Esophagus muscularis mucosa (tissue), 4 donors: Measurements from ENCODE around the gene CXCL12. TPM values are rescaled to one million over a fixed set of nuclear protein-coding genes. Genes with fewer than 3 reads are reported as not detected.
A peak's percentile ranks its signal among the peaks of the same experiment; 100 is the strongest.

Source experiments
- DNase-seq: peaks from one replicate; pipeline ENCODE4 v3.0.0-alpha.2; 2017; ENCODE audit errors: extremely low spot score
- H3K27ac ChIP-seq, 4 donors: fragments of 200-600 bp; sonication (generic); replicated peaks in 1 of 4; 1 replicate in 3 of 4; 2 replicates in 1 of 4; pipeline ENCODE4 v1.5.1; 2016 to 2019; ENCODE audit warnings: mild to moderate bottlenecking in 1 of 4
- H3K27me3 ChIP-seq, 4 donors: fragments of 200-600 bp; sonication (generic); one replicate each; pipeline versions ENCODE4 v1.5.1 to v1.6.0; 2016 to 2019
- H3K36me3 ChIP-seq, 4 donors: fragments of 200-600 bp; sonication (generic); one replicate each; pipeline ENCODE4 v1.5.1; 2016 to 2019
- H3K4me1 ChIP-seq, 4 donors: fragments of 200-600 bp; sonication (generic); one replicate each; pipeline ENCODE4 v1.5.1; 2016 to 2019
- H3K4me3 ChIP-seq, 4 donors: fragments of 200-600 bp; sonication (generic); 1 replicate in 2 of 4; 2 replicates in 2 of 4; pipeline ENCODE4 v1.5.1; 2016 to 2019; ENCODE audit warnings: mild to moderate bottlenecking in 4 of 4, moderate library complexity in 1 of 4
- H3K9me3 ChIP-seq, 4 donors: fragments of 200-600 bp; sonication (generic); 1 replicate in 3 of 4; 2 replicates in 1 of 4; pipeline ENCODE4 v1.5.1; 2016 to 2019
- CTCF ChIP-seq, 3 experiments: fragments of 200-600 bp in 2 of 3; fragments of 450-650 bp in 1 of 3; sonication (generic) in 2 of 3; IDR thresholded peaks; one replicate each; pipeline ENCODE4 v1.5.1; 2017 to 2019; ENCODE audit warnings: antibody characterized with exemption in 3 of 3, mild to moderate bottlenecking in 2 of 3, moderate library complexity in 1 of 3
- EP300 ChIP-seq: sonication (generic); formaldehyde crosslinking; IDR thresholded peaks from one replicate; pipeline ENCODE4 v1.6.1; 2017; ENCODE audit warnings: antibody characterized with exemption
- POLR2A ChIP-seq: fragments of 450-650 bp; IDR thresholded peaks from one replicate; pipeline ENCODE4 v1.6.1; 2017; ENCODE audit warnings: antibody characterized with exemption, moderate library complexity, mild to moderate bottlenecking, low read depth
- POLR2AphosphoS5 ChIP-seq, 2 donors: sonication (generic); formaldehyde crosslinking; IDR thresholded peaks; one replicate each; pipeline ENCODE4 v1.6.1; 2017; ENCODE audit warnings: antibody characterized with exemption in 2 of 2
- WGBS: methylation state at CpG from one replicate; pipeline ENCODE4 v1.1.5; 2018; 5-methylcytosine and 5-hydroxymethylcytosine counted together
- intact Hi-C: fragments of 100-400 bp; cut with DNase I; formaldehyde crosslinking; loops from one replicate; pipeline ENCODE4 v1.15.1; 2023
- total RNA-seq, 4 donors: library from RNA; depleted of rRNA; stranded (reverse); fragments of >200 nt; gene quantifications; one replicate each; pipeline versions ENCODE4 v1.1.0 to v1.2.1, GENCODE V29; 2016

The CXCL12 gene
- total RNA-seq, 4 donors from 2014 or later: 47.9 to 88.8 (median 51.8) TPM

- no peak for TF ChIP-seq POLR2AphosphoS5 (IDR thresholded peaks at IDR 0.05)
- Histone ChIP-seq H3K27ac (no peak overlapping the region), H3K9me3 (no peaks in the 10 kb centered on the region), H3K27me3 (peaks cover 0 to 6% (median 0%) of the 10 kb centered on the region in 4 donors), H3K4me1 (no peaks in the 10 kb centered on the region), H3K36me3 (no peaks in the 10 kb centered on the region), H3K4me3 (no peak overlapping the region)
- peak; percentile 88 for DNase-seq
- intact Hi-C loops: no loop called here
- WGBS: 79% methylated on average over 3 of the region's 3 CpGs
These were observed 7.5 kb upstream of the CXCL12 start for GRCh38 chr10:44392420-44392819.

- DNase-seq: peak; percentile 78
- TF ChIP-seq POLR2AphosphoS5 (IDR thresholded peaks at IDR 0.05) (no peak), POLR2A (no peak), EP300 (no peak), CTCF (IDR thresholded peaks at IDR 0.05) (no peak)
- intact Hi-C loops: no loop called here
- WGBS: 93% methylated on average over 2 of the region's 2 CpGs
- no peak overlapping the region for H3K4me3 ChIP-seq
- peaks cover 0 to 6% (median 0%) of the 10 kb centered on the region in 4 donors for H3K27me3 ChIP-seq
- no peak overlapping the region for H3K27ac ChIP-seq
- H3K4me1 ChIP-seq: peaks cover 0 to under 1% (median under 1%) of the 10 kb centered on the region in 4 donors
- no peaks in the 10 kb centered on the region for H3K9me3 ChIP-seq
- no peaks in the 10 kb centered on the region for H3K36me3 ChIP-seq
These were observed 7.1 kb upstream of the CXCL12 start for GRCh38 chr10:44391981-44392380.

- peaks cover 0 to 13% (median 0%) of the 10 kb centered on the region in 4 donors for H3K27me3 ChIP-seq
- no peak for TF ChIP-seq CTCF (IDR thresholded peaks at IDR 0.05)
- TF ChIP-seq POLR2AphosphoS5 (IDR thresholded peaks at IDR 0.05): no peak
- no peak for TF ChIP-seq EP300
- TF ChIP-seq POLR2A: no peak
- H3K27ac ChIP-seq: no peak overlapping the region
- no peak overlapping the region for H3K4me3 ChIP-seq
- WGBS: 95% methylated on average over 2 of the region's 3 CpGs
- intact Hi-C loops: no loop called here
- H3K36me3 ChIP-seq: no peaks in the 10 kb centered on the region
- DNase-seq: peak; percentile 75
- no peaks in the 10 kb centered on the region for H3K9me3 ChIP-seq
- H3K4me1 ChIP-seq: peaks cover 0 to 14% (median 10%) of the 10 kb centered on the region in 4 donors
These were observed 5.7 kb upstream of the CXCL12 start for GRCh38 chr10:44390585-44391072.

GRCh38 chr10:44389556-44389955 is 4.7 kb upstream of the CXCL12 start:
- no peak overlapping the region for H3K4me3 ChIP-seq
- H3K4me1 ChIP-seq: peaks cover 4 to 25% (median 20%) of the 10 kb centered on the region in 4 donors
- H3K27me3 ChIP-seq: peaks cover 0 to 24% (median 2%) of the 10 kb centered on the region in 4 donors
- no peaks in the 10 kb centered on the region for H3K9me3 ChIP-seq
- no peaks in the 10 kb centered on the region for H3K36me3 ChIP-seq
- TF ChIP-seq POLR2A: no peak
- TF ChIP-seq EP300: no peak
- TF ChIP-seq POLR2AphosphoS5 (IDR thresholded peaks at IDR 0.05): no peak
- no peak for TF ChIP-seq CTCF (IDR thresholded peaks at IDR 0.05)
- 79% methylated on average over 2 of the region's 2 CpGs for WGBS
- DNase-seq: no peak
- intact Hi-C loops: loop anchor here (5.0 kb wide), 2 partner anchors 473 to 697 kb away; no protein-coding TSS in a partner anchor
- no peak overlapping the region for H3K27ac ChIP-seq

GRCh38 chr10:44389150-44389549 is 4.3 kb upstream of the CXCL12 start:
- Histone ChIP-seq H3K36me3 (no peaks in the 10 kb centered on the region), H3K27ac (no peak overlapping the region), H3K27me3 (peaks cover 0 to 28% (median 2%) of the 10 kb centered on the region in 4 donors), H3K4me1 (peaks cover 4 to 29% (median 24%) of the 10 kb centered on the region in 4 donors), H3K9me3 (no peaks in the 10 kb centered on the region), H3K4me3 (no peak overlapping the region)
- no peak for DNase-seq
- intact Hi-C loops: loop anchor here (5.0 kb wide), 2 partner anchors 473 to 697 kb away; no protein-coding TSS in a partner anchor
- WGBS: 63% methylated on average over 4 of the region's 4 CpGs
- no peak for TF ChIP-seq CTCF (IDR thresholded peaks at IDR 0.05)
- TF ChIP-seq POLR2A: no peak
- no peak for TF ChIP-seq EP300
- TF ChIP-seq POLR2AphosphoS5 (IDR thresholded peaks at IDR 0.05): no peak
